Stimulated activated CD4-positive, alpha-beta T cell treated with anti-CD3 and anti-CD28 coated beads, Interleukin-1b, Interleukin-23, amount 100 ng/mL, for 24 hours (primary cell): ENCODE results near the gene GALK1.
"Not testable (repeated sequence)": the region's sequence is repeated elsewhere in the genome, so short reads cannot be mapped to it uniquely, and the experiment has no call there.

ENCODE experiments used
- DNase-seq, 4 experiments: peaks; one replicate each; pipeline ENCODE4 v3.0.0-alpha.2; 2020; ENCODE audit warnings: low read depth in 4 of 4, low spot score in 1 of 4

The GALK1 gene

GRCh38 chr17:75767881-75768280 is 2.9 kb upstream of the GALK1 start:
- no peak for DNase-seq

GRCh38 chr17:75765981-75766380 is 989 bp upstream of the GALK1 start:
- no peak for DNase-seq

- no peak for DNase-seq
Observed at GRCh38 chr17:75764417-75764710, 628 bp downstream of the GALK1 start.

- no peak for DNase-seq
Observed at GRCh38 chr17:75763613-75764416, 1.2 kb downstream of the GALK1 start.

GRCh38 chr17:75763269-75763607 is 1.8 kb downstream of the GALK1 start:
- no peak for DNase-seq

GRCh38 chr17:75762513-75763268 is 2.3 kb downstream of the GALK1 start:
- no peak for DNase-seq

GRCh38 chr17:75759978-75760640 is 4.9 kb downstream of the GALK1 start:
- DNase-seq, result not testable (repeated sequence)

- no peak for DNase-seq
Observed at GRCh38 chr17:75759457-75759856, 5.5 kb downstream of the GALK1 start.

- DNase-seq, result no peak
Observed at GRCh38 chr17:75758131-75758905, 6.7 kb downstream of the GALK1 start.

GRCh38 chr17:75757086-75757681 is 7.8 kb downstream of the GALK1 start:
- no peak for DNase-seq

- no peak for DNase-seq
Observed at GRCh38 chr17:75756451-75757085, 8.4 kb downstream of the GALK1 start.

GRCh38 chr17:75755990-75756389 is 9.0 kb downstream of the GALK1 start:
- DNase-seq, result no peak

- DNase-seq, result no peak
Observed at GRCh38 chr17:75755205-75755901, 9.6 kb downstream of the GALK1 start.

GRCh38 chr17:75754378-75755204 is 10.4 kb downstream of the GALK1 start:
- DNase-seq, result no peak

- DNase-seq, result peak in 3 of 4 experiments; percentile 41 to 69 (median 49)
Observed at GRCh38 chr17:75753514-75754377, 11.2 kb downstream of the GALK1 start.

GRCh38 chr17:75752802-75753513 is 12.0 kb downstream of the GALK1 start:
- no peak for DNase-seq

GRCh38 chr17:75752405-75752709 is 12.6 kb downstream of the GALK1 start:
- DNase-seq, result no peak
